GM19023 (cell line): ENCODE data around the gene PGAP3.
"Not testable (repeated sequence)": the region's sequence is repeated elsewhere in the genome, so short reads cannot be mapped to it uniquely, and the experiment has no call there.

Source experiments
- ATAC-seq: cut with Tn5 transposase; IDR thresholded peaks from one replicate; pipeline ENCODE4 v1.9.1; 2021; ENCODE audit warnings: mild to moderate bottlenecking, moderate library complexity; ENCODE audit not compliant: unreplicated experiment

The PGAP3 gene

GRCh38 chr17:39699157-39699817 is 11.4 kb upstream of the PGAP3 start:
- not testable (repeated sequence) for ATAC-seq

DNA sequence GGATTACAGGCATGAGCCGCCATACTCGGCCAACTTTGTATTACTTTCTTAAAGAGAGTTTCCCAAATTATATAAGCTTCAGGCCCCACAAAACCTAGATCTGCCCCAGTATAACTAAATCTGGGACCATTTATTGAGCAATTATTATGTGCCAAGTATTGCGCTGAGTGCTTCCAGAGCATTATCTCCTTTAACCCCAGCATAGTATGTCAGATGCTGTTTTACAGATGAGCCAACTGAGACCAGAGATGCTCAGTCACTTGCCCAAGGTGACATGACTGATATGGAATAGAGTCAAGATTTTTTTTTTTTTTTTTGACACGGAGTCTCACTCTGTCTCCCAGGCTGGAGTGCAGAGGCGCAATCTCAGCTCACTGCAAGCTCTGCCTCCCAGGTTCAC is 10.1 kb upstream of the PGAP3 start:
- ATAC-seq, result no peak

- ATAC-seq, result no peak
Measured at GRCh38 chr17:39696731-39697130, 8.9 kb upstream of the PGAP3 start.

- no peak for ATAC-seq
Measured at GRCh38 chr17:39695089-39695474, 7.2 kb upstream of the PGAP3 start.

DNA sequence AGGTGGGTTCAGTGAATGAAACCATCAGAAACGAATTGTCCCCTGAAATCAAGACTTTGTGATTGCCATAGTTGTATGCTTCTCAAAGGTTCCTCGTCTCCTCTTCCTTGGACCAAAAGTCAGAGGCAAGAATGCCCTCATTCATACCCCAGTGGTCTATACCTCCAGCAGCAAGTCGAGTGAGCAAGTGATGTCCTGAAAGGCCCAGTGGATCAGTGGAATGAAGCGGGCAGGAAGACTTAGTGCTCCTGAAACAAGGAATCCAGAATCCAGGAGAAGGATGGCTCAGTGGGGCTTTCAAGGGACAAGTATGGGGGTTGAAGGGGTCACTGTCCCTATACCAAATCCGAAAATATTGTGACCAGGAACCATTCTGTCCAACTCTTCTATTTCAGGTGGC is 6.7 kb upstream of the PGAP3 start:
- ATAC-seq, result no peak

GRCh38 chr17:39688945-39689344 is 1.1 kb upstream of the PGAP3 start:
- ATAC-seq, result no peak

DNA sequence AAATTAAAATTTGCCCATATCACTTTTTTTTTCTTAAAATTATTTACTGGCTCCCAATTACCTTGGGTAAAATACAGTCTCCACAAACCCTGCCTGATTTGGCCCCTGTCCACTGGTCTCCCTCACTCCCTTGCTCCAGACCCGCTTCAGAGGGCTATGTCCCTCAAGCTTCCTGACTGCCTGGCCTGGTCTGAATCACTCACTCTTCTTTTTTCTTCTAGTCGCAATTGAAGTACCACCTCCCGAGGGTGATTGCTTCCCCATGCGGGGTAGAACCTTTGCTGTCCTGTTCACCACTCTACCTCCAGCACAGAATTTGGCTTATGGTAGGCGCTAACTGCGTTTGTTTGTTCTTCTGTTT is 598 bp upstream of the PGAP3 start:
- ATAC-seq, result no peak

DNA sequence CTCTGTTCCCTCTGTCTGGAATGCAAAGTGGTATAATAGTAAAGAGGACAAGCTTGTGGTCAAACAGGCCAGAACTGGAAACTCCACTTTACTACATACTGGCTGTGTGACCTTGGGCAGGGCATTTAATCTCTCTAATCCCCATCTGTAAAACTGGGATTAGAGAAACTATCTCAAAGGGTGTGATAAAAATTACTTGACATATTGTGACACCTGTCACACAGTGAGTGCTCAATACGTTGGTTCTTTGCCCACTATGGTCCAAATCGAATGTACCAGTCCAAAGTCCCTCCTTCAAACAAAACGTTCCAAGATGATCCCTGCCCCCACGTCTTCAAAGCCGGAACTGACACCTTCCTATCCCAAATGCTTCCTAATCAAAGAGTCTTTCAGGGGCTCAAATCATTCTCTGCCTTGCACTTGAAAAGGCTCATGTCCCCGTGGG is 734 bp downstream of the PGAP3 start:
- no peak for ATAC-seq

- ATAC-seq, result no peak
Measured at GRCh38 chr17:39684369-39685192, 3.3 kb downstream of the PGAP3 start.

DNA sequence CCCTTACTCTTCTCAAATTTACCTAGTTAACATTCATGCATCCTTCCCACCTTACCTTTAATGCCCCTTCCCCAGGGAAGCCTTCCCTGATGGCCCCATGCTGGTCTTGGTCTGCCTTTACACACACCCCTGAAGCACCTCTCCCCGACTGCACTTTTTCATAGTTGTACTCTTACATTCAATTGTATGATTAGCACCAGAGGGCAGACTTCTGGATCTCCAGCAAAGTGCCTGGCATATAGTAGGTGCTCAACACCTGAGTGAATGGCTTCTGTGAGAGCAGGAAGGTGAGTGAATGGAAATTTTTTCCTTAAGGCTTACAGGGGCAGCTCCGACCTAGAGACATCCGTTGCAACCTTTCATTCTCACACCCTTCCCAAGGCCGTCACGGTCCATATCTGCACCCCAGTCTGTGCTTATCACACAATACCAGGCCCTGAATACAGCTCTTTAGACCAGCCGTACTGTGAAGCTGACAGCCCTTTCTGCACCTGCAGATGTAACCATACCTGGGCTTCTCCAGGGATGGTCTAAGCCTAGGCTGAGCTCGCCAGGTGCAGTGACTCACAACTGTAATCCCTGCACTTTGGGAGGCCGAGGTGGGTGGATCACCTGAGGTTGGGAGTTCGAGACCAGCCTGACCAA is 4.4 kb downstream of the PGAP3 start:
- ATAC-seq, result no peak

- ATAC-seq, result no peak
Measured at GRCh38 chr17:39679521-39680192, 8.2 kb downstream of the PGAP3 start.

DNA sequence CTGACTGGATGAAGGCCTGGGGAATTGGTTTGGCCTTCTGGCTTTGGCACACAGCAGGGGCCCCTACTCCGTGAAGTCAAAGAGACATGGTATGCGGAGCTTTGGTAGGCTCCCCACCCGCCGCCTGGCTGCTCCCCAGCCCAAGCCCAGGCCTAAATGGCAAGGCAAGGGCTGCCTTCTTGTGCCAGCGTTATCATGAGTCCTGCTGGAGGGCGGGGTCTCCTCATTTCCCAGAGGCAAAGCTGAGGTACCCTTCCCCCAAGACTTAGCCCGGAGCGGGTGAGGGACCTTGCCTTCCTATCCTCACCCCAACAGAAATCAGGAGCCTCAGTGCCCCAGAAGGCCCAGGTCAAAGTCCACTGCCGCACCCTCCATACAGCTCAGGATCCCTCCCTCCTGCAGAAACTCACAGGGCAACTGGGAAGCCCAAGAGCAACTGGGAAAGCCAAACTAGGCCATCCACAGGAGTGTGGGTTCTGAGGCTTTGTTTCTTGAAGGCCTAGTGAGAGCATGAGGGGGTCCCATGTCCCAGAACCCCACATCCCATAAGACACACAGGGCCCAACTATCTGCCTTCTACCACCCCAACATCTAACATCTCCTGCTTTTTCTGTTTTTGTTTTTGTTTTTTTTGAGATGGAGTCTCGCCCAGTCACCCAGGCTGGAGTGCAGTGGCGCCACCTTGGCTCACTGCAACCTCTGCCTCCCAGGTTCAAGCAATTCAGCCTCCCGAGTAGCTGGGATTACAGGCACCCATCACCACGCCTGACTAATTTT is 9.3 kb downstream of the PGAP3 start:
- no peak for ATAC-seq

DNA sequence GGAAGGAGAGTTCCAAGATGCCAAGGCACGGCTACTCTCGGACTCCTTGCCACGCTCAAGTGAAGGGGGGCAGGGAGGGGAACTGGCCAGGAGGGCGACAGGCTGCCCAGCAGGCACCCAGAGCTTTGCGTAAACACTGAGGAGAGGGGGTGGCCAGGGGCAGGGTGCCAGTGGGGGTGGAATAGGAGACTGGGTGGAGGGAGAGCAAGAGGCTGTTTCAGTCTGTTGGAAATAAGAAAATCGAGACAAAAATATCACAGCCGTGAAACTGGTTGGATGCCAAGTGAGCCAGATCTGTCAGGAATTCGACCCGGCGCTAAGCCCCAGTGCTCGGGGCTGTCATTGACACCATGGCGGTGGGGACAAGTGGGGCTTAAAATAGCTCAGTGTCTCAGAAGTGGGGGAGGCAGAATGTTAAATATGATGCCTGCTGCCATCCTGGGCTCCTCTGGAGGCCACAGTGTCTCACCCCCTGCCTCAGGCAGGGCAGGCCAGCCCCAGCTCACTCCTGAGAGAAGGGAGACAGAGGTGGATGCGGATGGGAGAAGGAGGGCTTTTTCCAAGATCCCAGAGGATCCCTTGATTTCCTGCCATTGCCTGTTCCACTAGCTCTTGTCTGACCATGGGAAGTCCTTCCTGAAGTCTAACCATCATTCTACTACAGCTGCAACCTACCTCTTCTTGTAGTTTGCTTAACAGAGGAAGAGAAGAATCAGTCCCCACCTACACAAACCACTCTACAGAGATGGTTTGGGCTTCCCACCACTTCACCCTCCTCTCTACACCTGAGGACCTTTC is 10.1 kb downstream of the PGAP3 start:
- ATAC-seq, result no peak

DNA sequence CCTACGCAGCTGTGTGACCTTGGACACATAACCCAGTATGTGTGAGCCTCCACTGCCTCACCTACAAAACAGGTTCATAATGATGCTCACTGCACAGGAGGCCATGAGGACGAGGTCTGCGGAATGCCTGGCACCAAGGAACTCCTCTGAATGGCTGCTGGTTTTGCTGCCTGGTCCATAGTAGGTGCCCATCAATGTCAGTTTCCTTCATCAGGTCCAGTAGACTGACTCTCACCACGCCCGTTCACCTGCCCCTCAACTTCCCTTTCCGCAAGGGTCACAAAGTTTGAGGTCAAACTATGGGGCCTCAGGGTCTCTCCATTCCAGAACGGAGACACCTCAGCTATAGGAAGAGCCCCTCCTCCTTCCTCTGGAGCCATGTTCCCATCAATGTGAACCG is 10.8 kb downstream of the PGAP3 start:
- no peak for ATAC-seq

- ATAC-seq, result no peak
Measured at GRCh38 chr17:39676198-39676819, 11.5 kb downstream of the PGAP3 start.

GRCh38 chr17:39675390-39676082 is 12.3 kb downstream of the PGAP3 start:
- ATAC-seq, result no peak

GRCh38 chr17:39674702-39675389 is 13.0 kb downstream of the PGAP3 start:
- no peak for ATAC-seq

DNA sequence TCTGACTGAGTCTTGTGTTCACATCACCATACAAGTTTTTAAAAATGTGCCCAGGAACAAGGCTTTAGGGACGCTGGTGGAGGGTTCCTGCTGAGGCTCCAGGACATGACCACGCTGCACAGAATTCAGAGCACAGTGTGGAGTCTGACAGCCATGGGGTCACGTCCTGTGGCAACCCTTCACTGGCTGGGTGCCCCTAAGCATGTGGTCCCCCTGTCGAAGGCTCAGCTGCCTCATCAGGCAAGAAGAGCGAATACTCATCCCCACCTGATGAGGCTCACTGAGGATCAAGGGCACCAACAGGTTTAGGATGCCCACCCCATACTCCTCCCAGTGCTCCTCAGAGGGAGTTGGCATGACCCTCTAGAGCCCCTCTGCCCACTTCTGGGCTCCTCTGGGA is 13.7 kb downstream of the PGAP3 start:
- ATAC-seq, result no peak
